ENCODE data around the gene GPANK1. TPM values are rescaled to one million over a fixed set of nuclear protein-coding genes. Genes with fewer than 3 reads are reported as not detected.

Gene GPANK1
- total RNA-seq, 2 experiments from 2014 or later, result 29.0 to 34.7 TPM

DNA sequence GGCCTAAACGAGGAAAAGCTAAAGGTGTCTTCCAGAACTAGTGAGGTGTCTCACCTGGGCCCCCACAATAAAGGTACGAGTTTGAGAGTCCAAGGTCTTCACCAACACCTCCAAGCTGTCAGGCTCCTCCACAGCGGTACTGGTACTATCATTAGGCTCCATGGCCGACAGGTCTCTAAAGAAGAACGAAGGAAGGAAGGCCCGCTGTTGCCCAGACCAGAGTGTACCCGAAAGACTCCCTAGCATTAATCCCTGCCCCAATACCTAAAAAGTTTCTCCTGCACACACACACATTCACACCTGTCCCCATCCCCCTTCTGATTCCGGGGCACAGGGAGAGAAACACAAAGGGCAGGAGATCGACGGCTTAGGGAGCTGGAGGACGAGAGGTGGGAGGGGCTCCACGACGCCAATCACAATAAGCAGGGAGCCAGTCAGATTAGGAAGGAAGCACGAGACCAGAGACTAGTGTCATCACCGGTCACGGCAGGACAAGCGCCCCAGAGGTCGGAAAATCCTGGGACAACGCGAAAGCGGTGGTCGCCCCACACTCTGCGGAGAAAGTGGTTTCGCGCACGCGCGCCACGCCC lies 13.1 kb downstream of the GPANK1 start:
- CTCF ChIA-PET, result interaction anchor here (0.9 to 4.3 kb wide), 9 partner anchors 12 to 176 kb away, joined by 3 to 34 read pairs (median 4); partner anchors contain the start of genes CSNK2B, DDX39B, GPANK1 and HSPA1B

DNA sequence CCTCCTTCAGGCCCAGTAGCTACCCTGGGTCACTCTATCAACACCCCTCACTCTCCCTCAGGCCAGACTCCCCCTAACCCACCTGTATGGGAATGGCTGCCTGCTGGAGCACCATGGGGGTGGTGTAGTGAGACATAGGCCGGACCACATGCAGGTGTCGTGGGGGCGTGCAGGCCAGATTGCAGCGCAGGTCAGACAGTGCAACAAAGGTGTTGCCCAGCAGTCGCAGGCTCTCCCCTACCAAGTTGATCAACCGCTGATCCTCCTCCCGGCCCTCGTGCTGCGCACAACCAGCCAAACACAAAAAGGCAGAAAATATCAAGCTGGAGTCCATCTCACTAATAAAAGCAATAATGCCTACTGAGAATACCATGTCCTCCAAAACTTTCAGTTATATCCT lies 19.5 kb downstream of the GPANK1 start:
- Mint-ChIP-seq H3K27ac (peak overlapping the region; percentile 10), H3K9me3 (ENCODE audit: insufficient read depth) (no peaks in the 10 kb centered on the region), H3K27me3 (ENCODE audit: low read depth) (no peaks in the 10 kb centered on the region), H3K36me3 (ENCODE audit: low read depth) (peaks cover 69% of the 10 kb centered on the region), H3K4me3 (no peak overlapping the region), H3K4me1 (ENCODE audit: low read depth) (peaks cover 28% of the 10 kb centered on the region)
- POLR2A ChIA-PET, result interaction anchor here (2.5 kb wide), 1 partner anchor 20 kb away, joined by 7 read pairs; the partner anchor contains the start of gene GPANK1
- ATAC-seq, result no peak
- CTCF ChIA-PET, result no interaction called here
- no peak for DNase-seq

More for the DNA sequence above, 13.1 kb downstream of the GPANK1 start:
- Mint-ChIP-seq H3K27ac (peak overlapping the region; percentile 98), H3K4me3 (peak overlapping the region; percentile 96), H3K4me1 (ENCODE audit: low read depth) (peaks cover 55% of the 10 kb centered on the region), H3K36me3 (ENCODE audit: low read depth) (peaks cover 59% of the 10 kb centered on the region), H3K9me3 (ENCODE audit: insufficient read depth) (no peaks in the 10 kb centered on the region), H3K27me3 (ENCODE audit: low read depth) (no peaks in the 10 kb centered on the region)
- POLR2A ChIA-PET, result interaction anchor here (0.6 to 6.8 kb wide), 28 partner anchors 10 to 1193 kb away, joined by 3 to 109 read pairs (median 4); partner anchors contain the start of genes ATP6V1G2, C6orf47, CSNK2B and DDX39B
- DNase-seq, result no peak
- ATAC-seq, result peak; percentile 59

DNA sequence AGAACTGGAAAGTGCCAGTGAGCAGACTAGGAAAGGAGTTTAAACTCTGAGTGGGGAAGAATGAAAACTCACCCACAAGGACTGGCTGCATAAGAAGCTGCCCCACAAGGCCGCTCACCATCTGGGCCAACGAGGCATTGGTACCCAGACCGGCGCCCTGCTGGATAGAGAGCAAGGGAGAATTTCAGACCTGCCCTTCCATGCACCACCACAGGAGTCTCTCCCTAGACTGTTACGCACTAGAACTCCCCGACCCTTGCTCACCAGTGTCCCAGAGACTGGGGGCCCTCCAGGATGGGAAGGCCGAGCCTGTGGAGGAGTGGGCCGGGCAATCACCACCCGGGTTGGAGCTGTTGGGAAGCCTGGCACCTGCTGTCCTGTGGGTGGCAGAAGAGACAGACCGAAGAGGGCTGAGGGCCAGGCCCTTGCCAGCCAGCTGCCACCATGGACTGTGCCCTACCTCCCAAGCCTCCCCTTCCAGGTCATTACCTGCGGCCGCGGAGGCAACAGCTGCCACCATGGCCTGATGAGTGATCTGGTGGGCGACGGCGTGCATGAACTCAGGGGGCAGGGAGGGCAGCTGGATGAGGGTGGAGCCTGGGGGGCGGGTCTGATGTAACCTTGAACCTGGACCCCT lies 20.9 kb downstream of the GPANK1 start:
- no peak overlapping the region for H3K27ac Mint-ChIP-seq
- peaks cover 71% of the 10 kb centered on the region for H3K36me3 Mint-ChIP-seq (ENCODE audit: low read depth)

DNA sequence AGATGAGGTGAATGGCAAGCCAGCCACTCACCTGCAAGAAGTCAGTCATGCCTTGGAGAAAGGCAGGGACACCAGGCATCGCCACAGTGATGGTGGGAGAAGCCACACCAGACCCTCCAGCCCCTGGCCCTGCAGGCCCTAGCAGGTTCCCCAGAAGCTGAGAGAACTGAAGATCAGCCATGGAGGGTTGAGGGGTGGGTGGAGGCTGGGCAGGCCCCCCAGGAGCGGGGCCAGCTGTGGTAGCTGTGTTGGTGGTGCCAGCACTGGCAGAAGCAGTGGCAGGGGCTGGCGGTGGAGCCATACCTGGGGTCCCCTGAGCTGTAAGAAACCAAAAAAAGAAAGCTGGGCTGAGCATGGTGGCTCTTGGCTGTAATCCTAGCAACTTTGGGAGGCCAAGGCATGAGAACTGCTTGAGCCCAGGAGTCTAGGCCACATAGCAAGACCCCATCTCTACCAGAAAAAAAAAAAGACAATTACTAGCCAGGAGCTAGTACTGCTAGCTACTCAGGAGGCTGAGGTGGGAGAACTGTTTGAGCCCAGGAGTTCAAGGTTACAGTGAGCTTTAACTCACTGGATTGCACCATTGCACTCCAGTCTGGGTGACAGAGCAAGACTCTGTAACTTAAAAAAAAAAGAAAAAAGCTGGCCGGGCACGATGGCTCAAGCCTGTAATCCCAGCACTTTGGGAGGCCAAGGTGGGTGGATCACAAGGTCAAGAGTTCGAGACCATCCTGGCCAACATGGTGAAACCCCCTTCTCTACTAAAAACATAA lies 21.8 kb downstream of the GPANK1 start:
- H3K27ac Mint-ChIP-seq, result no peak overlapping the region
- ATAC-seq, result no peak
- peaks cover 65% of the 10 kb centered on the region for H3K36me3 Mint-ChIP-seq (ENCODE audit: low read depth)
- H3K4me1 Mint-ChIP-seq (ENCODE audit: low read depth), result peaks cover 18% of the 10 kb centered on the region
- H3K27me3 Mint-ChIP-seq (ENCODE audit: low read depth), result no peaks in the 10 kb centered on the region
- H3K9me3 Mint-ChIP-seq (ENCODE audit: insufficient read depth), result no peaks in the 10 kb centered on the region
- no peak for DNase-seq
- ChIA-PET POLR2A (interaction anchor here (0.5 to 2.5 kb wide), 3 partner anchors 20 to 60 kb away, joined by 3 to 7 read pairs (median 3); partner anchors contain the start of genes ABHD16A and GPANK1), CTCF (interaction anchor here (0.9 kb wide), 1 partner anchor 21 kb away, joined by 3 read pairs; no protein-coding TSS in a partner anchor)
- no peak overlapping the region for H3K4me3 Mint-ChIP-seq

More for the DNA sequence above, 20.9 kb downstream of the GPANK1 start:
- ChIA-PET POLR2A (interaction anchor here (0.5 to 2.5 kb wide), 2 partner anchors 19 to 21 kb away, joined by 3 to 7 read pairs; partner anchors contain the start of gene GPANK1), CTCF (no interaction called here)
- no peaks in the 10 kb centered on the region for H3K9me3 Mint-ChIP-seq (ENCODE audit: insufficient read depth)
- no peak overlapping the region for H3K4me3 Mint-ChIP-seq
- peaks cover 24% of the 10 kb centered on the region for H3K4me1 Mint-ChIP-seq (ENCODE audit: low read depth)
- no peaks in the 10 kb centered on the region for H3K27me3 Mint-ChIP-seq (ENCODE audit: low read depth)
- no peak for DNase-seq
- ATAC-seq, result no peak

DNA sequence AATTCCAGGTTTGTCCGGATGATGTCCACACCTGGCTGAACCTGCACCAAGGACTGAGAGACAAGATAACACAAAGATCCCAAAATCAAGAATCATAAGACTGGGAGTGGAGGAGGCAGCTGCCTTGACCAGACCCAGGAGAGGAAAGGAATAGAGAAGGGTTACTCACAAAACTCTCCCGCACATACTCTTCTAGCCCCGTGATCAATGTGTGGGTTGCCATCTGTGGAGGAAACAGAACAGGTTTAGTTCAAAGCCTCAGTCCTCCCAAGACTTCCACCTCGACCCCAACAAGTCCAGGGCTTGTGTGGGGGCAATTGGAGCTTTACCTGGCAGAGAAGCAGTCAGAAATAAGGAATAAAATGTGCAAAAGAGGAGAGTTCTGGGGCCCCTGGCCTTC lies 23.4 kb downstream of the GPANK1 start:
- CTCF ChIA-PET, result no interaction called here
- Mint-ChIP-seq H3K36me3 (ENCODE audit: low read depth) (peaks cover 69% of the 10 kb centered on the region), H3K4me1 (ENCODE audit: low read depth) (peaks cover 18% of the 10 kb centered on the region), H3K27me3 (ENCODE audit: low read depth) (no peaks in the 10 kb centered on the region), H3K9me3 (ENCODE audit: insufficient read depth) (no peaks in the 10 kb centered on the region), H3K4me3 (no peak overlapping the region), H3K27ac (peak overlapping the region; percentile 23)
- ATAC-seq, result no peak
- DNase-seq, result no peak
- POLR2A ChIA-PET, result interaction anchor here (1.6 kb wide), 1 partner anchor 11 kb away, joined by 3 read pairs; the partner anchor contains the start of gene BAG6

DNA sequence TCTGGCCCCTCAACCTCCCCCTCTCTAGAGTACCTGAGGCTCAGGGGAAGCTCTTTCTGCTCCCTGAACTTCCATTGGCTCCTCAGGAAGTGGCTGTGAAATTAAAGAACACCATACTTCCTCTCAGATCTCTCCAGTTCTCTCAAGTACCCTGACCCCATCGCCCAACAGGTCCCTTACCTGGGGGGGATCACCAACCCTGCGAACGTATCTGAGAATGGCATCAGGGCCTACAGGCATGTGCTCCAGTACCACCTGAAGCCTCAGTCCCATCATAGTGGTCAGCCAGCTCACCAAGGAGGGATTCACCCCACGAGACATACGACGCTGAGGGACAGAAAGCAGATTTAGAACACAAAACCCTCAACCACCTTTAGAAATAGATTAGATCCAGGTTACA lies 24.2 kb downstream of the GPANK1 start:
- Mint-ChIP-seq H3K4me1 (ENCODE audit: low read depth) (peaks cover 14% of the 10 kb centered on the region), H3K9me3 (ENCODE audit: insufficient read depth) (no peaks in the 10 kb centered on the region), H3K27ac (no peak overlapping the region), H3K4me3 (no peak overlapping the region), H3K27me3 (ENCODE audit: low read depth) (no peaks in the 10 kb centered on the region), H3K36me3 (ENCODE audit: low read depth) (peaks cover 70% of the 10 kb centered on the region)
- ATAC-seq (no peak), DNase-seq (no peak)
- ChIA-PET POLR2A (interaction anchor here (1.0 to 1.6 kb wide), 3 partner anchors 9 to 12 kb away, joined by 3 to 6 read pairs (median 3); partner anchors contain the start of gene BAG6), CTCF (interaction anchor here (1.0 to 1.4 kb wide), 3 partner anchors 11 to 60 kb away, joined by 3 to 5 read pairs (median 4); no protein-coding TSS in a partner anchor)

DNA sequence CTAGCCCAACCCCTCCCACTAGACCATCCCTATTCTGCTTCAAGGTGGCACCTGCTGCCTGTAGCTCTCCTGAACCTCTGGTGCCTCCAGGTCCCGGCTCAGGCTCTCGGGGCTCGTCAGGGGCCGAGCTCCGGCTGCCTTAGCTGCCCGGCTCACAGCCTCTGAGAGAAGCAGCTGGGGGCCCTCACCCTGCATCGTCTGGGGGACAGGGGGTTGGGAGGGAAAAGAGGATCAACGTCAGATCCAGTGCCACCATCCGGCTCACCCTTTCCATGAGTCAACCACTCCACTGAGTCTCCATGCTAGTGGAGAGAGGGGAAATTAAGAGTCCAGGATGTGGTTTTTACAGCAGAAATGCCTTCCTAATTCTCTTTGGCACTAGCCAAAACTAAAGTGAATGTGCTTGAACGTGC lies 25.3 kb downstream of the GPANK1 start:
- H3K27ac Mint-ChIP-seq, result no peak overlapping the region
- H3K9me3 Mint-ChIP-seq (ENCODE audit: insufficient read depth), result no peaks in the 10 kb centered on the region
- H3K4me1 Mint-ChIP-seq (ENCODE audit: low read depth), result peaks cover 8% of the 10 kb centered on the region
- CTCF ChIA-PET, result interaction anchor here (1.0 to 1.4 kb wide), 3 partner anchors 12 to 59 kb away, joined by 3 to 5 read pairs (median 4); no protein-coding TSS in a partner anchor
- POLR2A ChIA-PET, result interaction anchor here (1.2 to 2.2 kb wide), 2 partner anchors 13 to 17 kb away, joined by 6 to 10 read pairs; partner anchors contain the start of gene BAG6
- H3K27me3 Mint-ChIP-seq (ENCODE audit: low read depth), result no peaks in the 10 kb centered on the region
- no peak overlapping the region for H3K4me3 Mint-ChIP-seq
- DNase-seq (no peak), ATAC-seq (no peak)
- H3K36me3 Mint-ChIP-seq (ENCODE audit: low read depth), result peaks cover 65% of the 10 kb centered on the region

DNA sequence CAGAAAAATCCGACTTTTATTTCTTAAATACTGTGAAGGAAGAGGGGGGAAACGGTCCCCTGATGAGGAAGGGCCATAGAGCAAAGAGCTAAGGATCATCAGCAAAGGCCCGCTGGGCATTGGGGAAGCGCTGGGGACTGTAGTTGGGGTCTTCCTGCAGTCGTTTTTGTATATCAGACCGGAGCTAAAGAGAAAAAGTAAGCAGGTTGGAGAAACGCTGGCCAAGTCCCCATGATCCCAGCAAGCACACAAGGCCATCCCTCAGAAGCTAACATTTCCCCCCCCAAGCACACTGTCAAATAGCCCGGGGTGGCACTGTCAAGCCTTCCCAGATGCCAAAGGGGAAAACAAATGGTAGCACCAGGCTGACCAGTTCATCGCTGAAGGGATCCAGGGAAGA lies 25.8 kb downstream of the GPANK1 start:
- Mint-ChIP-seq H3K36me3 (ENCODE audit: low read depth) (peaks cover 68% of the 10 kb centered on the region), H3K27ac (no peak overlapping the region), H3K9me3 (ENCODE audit: insufficient read depth) (no peaks in the 10 kb centered on the region), H3K4me3 (no peak overlapping the region), H3K27me3 (ENCODE audit: low read depth) (no peaks in the 10 kb centered on the region), H3K4me1 (ENCODE audit: low read depth) (peaks cover 8% of the 10 kb centered on the region)
- DNase-seq, result no peak
- POLR2A ChIA-PET, result interaction anchor here (1.2 to 2.2 kb wide), 3 partner anchors 13 to 17 kb away, joined by 6 to 10 read pairs (median 6); partner anchors contain the start of gene BAG6
- CTCF ChIA-PET, result interaction anchor here (1.2 kb wide), 1 partner anchor 58 kb away, joined by 3 read pairs; no protein-coding TSS in a partner anchor
- ATAC-seq, result no peak

DNA sequence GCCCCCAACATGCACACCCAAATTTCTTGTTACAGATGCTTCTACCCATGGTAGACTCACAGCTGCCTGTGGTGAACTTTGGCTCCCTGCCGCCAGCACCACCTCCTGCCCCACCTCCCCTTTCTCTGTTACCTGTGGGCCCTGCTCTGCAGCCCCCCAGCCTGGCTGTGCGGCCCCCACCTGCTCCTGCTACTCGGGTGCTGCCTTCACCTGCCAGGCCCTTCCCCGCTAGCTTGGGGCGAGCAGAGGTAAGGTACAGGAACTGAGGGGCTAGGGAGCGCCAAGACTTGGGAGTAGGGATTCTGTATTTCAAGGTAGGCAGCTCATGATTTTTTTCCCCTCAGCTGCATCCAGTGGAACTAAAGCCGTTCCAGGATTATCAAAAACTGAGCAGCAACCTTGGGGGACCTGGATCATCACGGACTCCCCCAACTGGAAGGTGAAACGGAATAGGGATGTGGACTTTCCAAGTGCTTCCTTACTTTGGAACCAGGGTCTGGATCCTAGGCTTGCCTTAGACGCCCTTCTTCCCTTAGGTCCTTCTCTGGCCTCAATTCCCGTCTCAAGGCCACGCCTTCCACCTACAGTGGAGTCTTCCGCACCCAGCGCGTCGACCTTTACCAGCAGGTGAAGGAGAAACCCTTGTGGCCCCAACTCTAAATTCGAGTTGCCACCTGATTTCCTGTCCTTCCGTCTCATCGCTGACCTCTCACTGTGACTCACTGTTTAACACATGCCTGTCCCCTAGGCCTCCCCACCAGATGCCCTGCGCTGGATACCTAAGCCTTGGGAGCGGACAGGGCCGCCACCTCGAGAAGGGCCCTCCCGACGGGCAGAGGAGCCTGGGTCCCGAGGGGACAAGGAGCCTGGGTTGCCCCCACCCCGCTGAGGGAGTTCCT lies 27.9 kb downstream of the GPANK1 start:
- H3K36me3 Mint-ChIP-seq (ENCODE audit: low read depth), result peaks cover 74% of the 10 kb centered on the region
- CTCF ChIA-PET, result no interaction called here

DNA sequence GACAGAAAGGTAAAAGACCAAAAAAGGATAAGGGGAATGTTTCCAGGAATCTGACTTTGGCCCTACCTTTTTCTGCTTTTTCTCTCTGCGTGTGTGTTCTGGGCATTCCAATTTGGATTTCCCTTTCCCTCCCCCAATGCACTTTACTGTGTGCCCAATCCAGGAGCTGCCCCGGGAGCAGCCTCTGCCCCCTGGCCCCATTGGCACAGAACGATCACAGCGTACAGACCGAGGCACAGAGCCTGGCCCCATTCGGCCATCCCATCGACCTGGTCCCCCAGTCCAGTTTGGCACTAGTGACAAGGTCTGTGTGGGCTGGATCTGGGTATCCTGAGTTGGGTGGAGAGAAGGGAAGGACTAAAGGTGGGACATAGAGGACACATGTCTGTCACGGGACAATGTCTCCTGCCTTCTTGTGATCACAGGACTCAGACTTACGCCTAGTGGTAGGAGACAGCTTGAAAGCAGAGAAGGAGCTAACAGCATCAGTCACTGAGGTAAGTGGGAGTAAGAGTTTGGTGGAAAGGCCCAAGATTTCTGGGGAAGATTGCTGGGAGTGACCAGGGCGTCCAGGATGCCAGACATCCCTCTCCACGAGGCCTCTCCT lies 29.7 kb downstream of the GPANK1 start:
- no peak overlapping the region for H3K4me3 Mint-ChIP-seq
- POLR2A ChIA-PET, result interaction anchor here (1.0 to 2.0 kb wide), 2 partner anchors 12 to 17 kb away, joined by 4 to 6 read pairs; partner anchors contain the start of gene BAG6
- peaks cover 77% of the 10 kb centered on the region for H3K36me3 Mint-ChIP-seq (ENCODE audit: low read depth)
- CTCF ChIA-PET, result interaction anchor here (1.8 kb wide), 1 partner anchor 12 kb away, joined by 7 read pairs; no protein-coding TSS in a partner anchor
- DNase-seq, result no peak
- H3K4me1 Mint-ChIP-seq (ENCODE audit: low read depth), result peaks cover 8% of the 10 kb centered on the region
- no peaks in the 10 kb centered on the region for H3K9me3 Mint-ChIP-seq (ENCODE audit: insufficient read depth)
- no peak overlapping the region for H3K27ac Mint-ChIP-seq
- no peaks in the 10 kb centered on the region for H3K27me3 Mint-ChIP-seq (ENCODE audit: low read depth)
- ATAC-seq, result no peak

More for the DNA sequence above, 27.9 kb downstream of the GPANK1 start:
- ATAC-seq (no peak), DNase-seq (no peak)
- Mint-ChIP-seq H3K27me3 (ENCODE audit: low read depth) (no peaks in the 10 kb centered on the region), H3K4me3 (no peak overlapping the region), H3K27ac (no peak overlapping the region), H3K9me3 (ENCODE audit: insufficient read depth) (no peaks in the 10 kb centered on the region), H3K4me1 (ENCODE audit: low read depth) (peaks cover 8% of the 10 kb centered on the region)
- POLR2A ChIA-PET, result interaction anchor here (0.9 kb wide), 1 partner anchor 14 kb away, joined by 3 read pairs; no protein-coding TSS in a partner anchor

All from activated CD8-positive, alpha-beta T cell treated with anti-CD3 and anti-CD28 coated beads, Interleukin-2, amount 10 ng/mL, durations not matched to agents 7 days and 5 days (primary cell).